ENCODE measurements around the gene ZG16. TPM values are rescaled to one million over a fixed set of nuclear protein-coding genes. Genes with fewer than 3 reads are reported as not detected.

ZG16 gene
- total RNA-seq, 1 donor from 2014 or later: not detected

- Mint-ChIP-seq H3K27me3 (no peaks in the 10 kb centered on the region), H3K27ac (no peak overlapping the region), H3K36me3 (ENCODE audit: low read depth) (peaks cover 49% of the 10 kb centered on the region), H3K4me3 (no peak overlapping the region), H3K4me1 (no peaks in the 10 kb centered on the region), H3K9me3 (no peaks in the 10 kb centered on the region)
- POLR2A ChIA-PET: no interaction called here
- TF ChIP-seq CTCF (IDR thresholded peaks at IDR 0.05): no peak
- DNase-seq (no peak), ATAC-seq (ENCODE audit: low read depth) (no peak)
- CTCF ChIA-PET: no interaction called here
- intact Hi-C loops (cut with micrococcal nuclease): no loop called here
These were observed 53.4 kb downstream of the ZG16 start for GRCh38 chr16:29831490-29831889.

Other genes with a start within 250 kb of the ZG16 start
- gene SPN, start 115.0 kb upstream of the ZG16 start, total RNA-seq: 2.4 and 2.7 TPM in 2 replicates
- 0.64 and 0.84 TPM in 2 replicates for gene QPRT, start 99.1 kb upstream of the ZG16 start, total RNA-seq
- 20.4 and 22.5 TPM in 2 replicates for gene C16orf54, start 32.3 kb upstream of the ZG16 start, total RNA-seq
- 33.1 and 40.1 TPM in 2 replicates for gene KIF22, start 12.5 kb downstream of the ZG16 start, total RNA-seq
- 172 and 187 TPM in 2 replicates for gene MAZ, start 28.3 kb downstream of the ZG16 start, total RNA-seq
- 0.11 and 0.54 TPM in 2 replicates for gene PRRT2, start 33.9 kb downstream of the ZG16 start, total RNA-seq
- gene PAGR1, start 37.9 kb downstream of the ZG16 start, total RNA-seq: 18.6 and 20.3 TPM in 2 replicates
- gene MVP, start 42.2 kb downstream of the ZG16 start, total RNA-seq: 177 and 179 TPM in 2 replicates
- 28.7 and 29.8 TPM in 2 replicates for gene CDIPT, start 85.0 kb downstream of the ZG16 start, total RNA-seq
- not detected in 2 replicates for gene SEZ6L2, start 121.3 kb downstream of the ZG16 start, total RNA-seq
- 0.12 TPM in 1 of 2 replicates, not detected in the other for gene ASPHD1, start 122.2 kb downstream of the ZG16 start, total RNA-seq
- gene KCTD13, start 148.0 kb downstream of the ZG16 start, total RNA-seq: 37.5 and 44.4 TPM in 2 replicates
- 50.3 and 50.8 TPM in 2 replicates for gene TMEM219, start 183.8 kb downstream of the ZG16 start, total RNA-seq
- gene TAOK2, start 195.6 kb downstream of the ZG16 start, total RNA-seq: 30.5 and 36.1 TPM in 2 replicates
- 10.5 and 14.2 TPM in 2 replicates for gene HIRIP3, start 217.4 kb downstream of the ZG16 start, total RNA-seq
- gene INO80E, start 218.0 kb downstream of the ZG16 start, total RNA-seq: 83.5 and 93.6 TPM in 2 replicates
- gene DOC2A, start 232.8 kb downstream of the ZG16 start, total RNA-seq: not detected in 2 replicates
- gene C16orf92, start 244.9 kb downstream of the ZG16 start, total RNA-seq: not detected in 2 replicates